Transverse colon (tissue), 4 donors: ENCODE measurements around the gene EDAR. TPM values are rescaled to one million over a fixed set of nuclear protein-coding genes. Genes with fewer than 3 reads are reported as not detected.

Experiments
- DNase-seq: peaks from one replicate; pipeline ENCODE4 v3.0.0-alpha.2; 2019
- H3K27ac ChIP-seq, 4 donors: fragments of 200-600 bp; sonication (generic); 2 replicates each; pipeline ENCODE4 v1.5.1; 2016 to 2018; ENCODE audit warnings: inconsistent platforms in 4 of 4
- H3K27me3 ChIP-seq: fragments of 200-600 bp; sonication (generic); 2 replicates; pipeline ENCODE4 v1.5.1; 2017; ENCODE audit warnings: inconsistent platforms
- H3K36me3 ChIP-seq, 4 donors: fragments of 200-600 bp; sonication (generic); 2 replicates each; pipeline ENCODE4 v1.5.1; 2017 to 2019; ENCODE audit warnings: inconsistent platforms in 4 of 4
- H3K4me1 ChIP-seq, 4 donors: fragments of 200-600 bp; sonication (generic); 2 replicates each; pipeline ENCODE4 v1.5.1; 2017 to 2020; ENCODE audit warnings: inconsistent platforms in 4 of 4
- H3K4me3 ChIP-seq, 4 donors: fragments of 200-600 bp; sonication (generic); 1 replicate in 1 of 4; 2 replicates in 3 of 4; pipeline versions ENCODE4 v1.5.1 to v1.6.1; 2017 to 2019; ENCODE audit warnings: inconsistent platforms in 4 of 4
- H3K9me3 ChIP-seq, 2 donors: fragments of 200-600 bp; sonication (generic); 2 replicates each; pipeline ENCODE4 v1.5.1; 2017 to 2019; ENCODE audit warnings: inconsistent platforms in 2 of 2
- CTCF ChIP-seq, 5 experiments: fragments of 200-600 bp in 3 of 5; fragments of 450-650 bp in 2 of 5; sonication (generic) in 3 of 5; IDR thresholded peaks; 1 replicate in 2 of 5; 2 replicates in 3 of 5; pipeline ENCODE4 v1.5.1; 2016 to 2017; ENCODE audit warnings: antibody characterized with exemption in 5 of 5, inconsistent platforms in 3 of 5, mild to moderate bottlenecking in 2 of 5, moderate library complexity in 1 of 5
- EP300 ChIP-seq: sonication (generic); formaldehyde crosslinking; IDR thresholded peaks from one replicate; pipeline ENCODE4 v1.6.1; 2017; ENCODE audit warnings: antibody characterized with exemption, low read depth
- POLR2A ChIP-seq: fragments of 450-650 bp; IDR thresholded peaks from one replicate; pipeline ENCODE4 v1.6.1; 2016; ENCODE audit warnings: antibody characterized with exemption, mild to moderate bottlenecking, moderate library complexity
- POLR2AphosphoS5 ChIP-seq, 3 donors: sonication (generic); formaldehyde crosslinking; IDR thresholded peaks; one replicate each; pipeline ENCODE4 v1.6.1; 2016; ENCODE audit warnings: antibody characterized with exemption in 3 of 3
- WGBS, 2 donors: methylation state at CpG; one replicate each; pipeline ENCODE4 v1.1.5; 2018; ENCODE audit warnings: low coverage in 1 of 2; 5-methylcytosine and 5-hydroxymethylcytosine counted together
- in situ Hi-C, 4 donors: fragments of 200-750 bp; cut with MboI; loops; one replicate each; pipeline versions ENCODE4 v1.15.0 to v1.15.1; 2017; ENCODE audit warnings: low sequenced_read_pairs in 3 of 4, low pct_ligation_motif_present in 1 of 4, low pct_unique_long_range_greater_than_20kb in 1 of 4
- intact Hi-C: fragments of 100-400 bp; cut with DNase I; formaldehyde crosslinking; loops from one replicate; pipeline ENCODE4 v1.15.1; 2023; ENCODE audit warnings: low total_unique reads
- total RNA-seq, 4 donors: library from RNA; depleted of rRNA; stranded (reverse); fragments of >200 nt; gene quantifications; one replicate each; pipeline ENCODE4 v1.1.0, GENCODE V29; 2016

The EDAR gene
- total RNA-seq = under 1 TPM in 2 of 4 donors, not detected in 2; 0.14 to 0.64 TPM

GRCh38 chr2:108988796-108989713 lies at the start of gene EDAR:
Gene EDAR (minus strand): TSS chr2:108989220. CDS start chr2:108931014, 58,206 bp downstream.
- H3K36me3 ChIP-seq = no peaks in the 10 kb centered on the region
- peaks cover 0 to 17% (median 2%) of the 10 kb centered on the region in 4 donors for H3K4me1 ChIP-seq
- no peaks in the 10 kb centered on the region for H3K27me3 ChIP-seq
- H3K9me3 ChIP-seq = no peaks in the 10 kb centered on the region
- peak within 1 kb of the TSS in 2 of 4 donors; percentile 10 to 27 for H3K4me3 ChIP-seq
- intact Hi-C loops = no loop called here
- WGBS, 2 donors = 30 to 56% methylated on average over 6 to 20 of the region's 20 CpGs
- H3K27ac ChIP-seq = peak within 1 kb of the TSS in 1 of 4 donors; percentile 7
- DNase-seq = peak; percentile 69
- TF ChIP-seq EP300 (no peak), POLR2A (no peak), POLR2AphosphoS5 (IDR thresholded peaks at IDR 0.05) (no peak), CTCF (IDR thresholded peaks at IDR 0.05) (peak; percentile 31 to 68 (median 57))
- in situ Hi-C loops = no loop called here

- intact Hi-C loops = loop anchor here (5.0 kb wide), 1 partner anchor 1974 kb away; no protein-coding TSS in a partner anchor
- Histone ChIP-seq H3K27me3 (no peaks in the 10 kb centered on the region), H3K27ac (peak overlapping the region in 2 of 4 donors; percentile 23 to 44), H3K36me3 (no peaks in the 10 kb centered on the region), H3K4me3 (no peak overlapping the region), H3K4me1 (peaks cover 0 to 9% (median 6%) of the 10 kb centered on the region in 4 donors), H3K9me3 (no peaks in the 10 kb centered on the region)
- TF ChIP-seq EP300 = no peak
- TF ChIP-seq POLR2A = no peak
- TF ChIP-seq POLR2AphosphoS5 (IDR thresholded peaks at IDR 0.05) = no peak
- TF ChIP-seq CTCF (IDR thresholded peaks at IDR 0.05) = no peak
- DNase-seq = no peak
- WGBS, 2 donors = 99 to 100% methylated on average over 1 to 6 of the region's 6 CpGs
- in situ Hi-C loops = no loop called here
These were observed 44.2 kb upstream of the EDAR start for GRCh38 chr2:109033171-109033570.

- in situ Hi-C loops (no loop called here), intact Hi-C loops (loop anchor here (5.0 kb wide), 1 partner anchor 1975 kb away; no protein-coding TSS in a partner anchor)
- Histone ChIP-seq H3K27ac (peak overlapping the region; percentile 23 to 44 (median 35)), H3K36me3 (no peaks in the 10 kb centered on the region), H3K4me3 (peak overlapping the region in 2 of 4 donors; percentile 33 to 43), H3K27me3 (no peaks in the 10 kb centered on the region), H3K4me1 (peaks cover 0 to 9% (median 6%) of the 10 kb centered on the region in 4 donors), H3K9me3 (no peaks in the 10 kb centered on the region)
- no peak for DNase-seq
- 61 to 73% methylated on average over 4 to 9 of the region's 9 CpGs for WGBS, 2 donors
- TF ChIP-seq POLR2AphosphoS5 (IDR thresholded peaks at IDR 0.05) (no peak), POLR2A (no peak), EP300 (no peak), CTCF (IDR thresholded peaks at IDR 0.05) (no peak)
These were observed 43.3 kb upstream of the EDAR start for GRCh38 chr2:109032229-109032820.
